Measurements from ENCODE around the gene ST3GAL4.

Gene ST3GAL4

DNA sequence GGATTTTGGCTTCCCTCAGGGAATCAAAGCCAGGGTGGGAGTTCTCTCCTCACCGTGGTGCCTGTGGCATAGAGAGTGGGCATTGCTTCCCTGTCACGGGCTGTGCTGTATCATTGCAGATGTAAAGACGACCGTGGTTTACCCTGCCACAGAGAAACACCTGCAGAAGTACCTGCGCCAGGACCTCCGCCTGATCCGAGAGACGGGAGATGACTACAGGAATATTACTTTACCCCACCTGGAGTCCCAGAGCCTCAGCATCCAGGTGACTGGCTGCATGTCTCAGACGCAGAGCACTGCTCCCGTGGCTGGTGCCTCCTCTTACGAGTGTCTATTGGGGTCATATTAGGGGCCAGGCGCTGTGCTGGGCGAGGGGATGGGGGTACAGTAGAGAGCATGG, 24.2 kb upstream of the ST3GAL4 start:
- no peak for DNase-seq (ENCODE audit: low spot score)

GRCh38 chr11:126332221-126332711, 23.2 kb upstream of the ST3GAL4 start:
- DNase-seq (ENCODE audit: low spot score) = peak; percentile 37

- DNase-seq (ENCODE audit: low spot score) = no peak
Observed at GRCh38 chr11:126333142-126333541, 22.3 kb upstream of the ST3GAL4 start.

DNA sequence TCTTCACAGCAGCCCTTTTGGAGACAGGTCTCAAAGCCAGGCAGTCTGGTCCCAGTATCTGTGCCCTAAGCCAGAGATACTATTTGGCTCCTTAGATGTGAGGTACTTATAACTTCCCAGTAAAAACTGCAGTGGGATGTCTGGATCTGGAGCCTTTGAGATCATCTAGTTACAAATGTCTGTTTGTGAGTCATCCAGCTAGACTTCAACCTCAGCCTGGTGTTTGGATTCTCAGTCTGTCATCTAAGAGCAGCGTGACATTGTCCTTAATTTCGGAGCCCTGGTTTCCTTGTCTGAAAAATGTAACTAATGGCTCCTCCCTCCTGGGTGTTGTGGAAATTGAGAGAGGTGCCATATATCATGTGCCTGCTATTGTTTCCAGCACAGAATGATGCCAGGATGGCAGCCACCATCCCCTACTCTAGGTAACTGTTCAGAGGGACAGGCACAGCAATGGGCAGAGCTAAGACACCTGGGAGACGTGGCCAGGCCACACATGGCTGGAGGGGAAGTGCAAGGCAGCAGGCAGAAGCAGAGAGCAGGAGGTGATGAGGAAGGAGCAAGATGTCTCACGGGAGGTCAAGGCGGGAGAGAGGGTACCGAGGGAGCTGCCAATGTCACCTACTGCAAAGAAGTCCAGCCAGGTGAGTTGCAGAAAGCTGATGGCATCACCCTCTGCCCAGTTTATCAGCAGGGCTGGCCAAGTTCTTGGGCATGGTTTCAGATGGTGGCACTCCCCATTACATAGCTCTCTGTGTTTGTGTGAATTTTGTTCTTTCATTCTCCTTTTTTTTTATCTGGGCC, 20.6 kb upstream of the ST3GAL4 start:
- no peak for DNase-seq (ENCODE audit: low spot score)

- no peak for DNase-seq (ENCODE audit: low spot score)
Observed at GRCh38 chr11:126335463-126335760, 20.1 kb upstream of the ST3GAL4 start.

- DNase-seq (ENCODE audit: low spot score) = no peak
Observed at GRCh38 chr11:126336138-126336541, 19.3 kb upstream of the ST3GAL4 start.

DNA sequence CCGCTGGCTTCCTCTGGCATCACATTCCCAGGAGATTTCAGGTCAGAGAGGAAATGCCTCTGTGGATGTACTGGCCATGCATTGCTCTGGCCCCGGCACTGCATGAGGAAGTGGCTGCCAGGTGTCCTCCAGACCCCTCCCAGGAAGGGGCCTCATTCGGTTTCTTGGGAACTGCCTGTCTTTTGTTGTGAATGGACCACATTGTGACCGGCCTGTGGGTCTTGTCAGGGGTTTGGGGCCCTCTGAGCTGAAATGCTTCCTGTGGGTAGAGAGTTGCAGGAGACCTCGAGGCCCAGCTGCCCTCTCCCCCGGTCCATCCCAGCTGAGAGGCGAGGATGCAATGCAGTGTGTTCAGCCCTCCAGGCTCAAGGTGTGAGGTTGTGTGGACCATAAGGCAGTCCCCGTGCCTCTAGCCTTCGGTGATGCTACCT, 18.8 kb upstream of the ST3GAL4 start:
- no peak for DNase-seq (ENCODE audit: low spot score)

DNA sequence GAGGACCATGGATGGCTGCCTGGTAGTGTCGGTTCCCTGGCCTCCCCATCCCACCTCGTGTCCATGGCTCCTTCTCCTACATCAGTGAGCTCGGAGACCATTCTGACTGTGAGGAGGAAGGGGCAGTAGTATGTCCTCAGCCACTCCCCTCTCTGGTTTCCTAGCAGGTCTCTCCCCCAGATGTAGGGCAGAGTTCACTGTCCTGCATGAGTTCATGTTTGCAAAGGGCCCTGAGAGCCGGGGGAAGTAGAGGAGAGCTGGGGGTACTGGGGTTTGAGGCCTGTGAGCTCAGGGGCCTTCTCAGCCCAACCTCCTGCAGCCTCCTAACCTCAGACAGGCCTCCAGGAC, 18.4 kb upstream of the ST3GAL4 start:
- no peak for DNase-seq (ENCODE audit: low spot score)

DNA sequence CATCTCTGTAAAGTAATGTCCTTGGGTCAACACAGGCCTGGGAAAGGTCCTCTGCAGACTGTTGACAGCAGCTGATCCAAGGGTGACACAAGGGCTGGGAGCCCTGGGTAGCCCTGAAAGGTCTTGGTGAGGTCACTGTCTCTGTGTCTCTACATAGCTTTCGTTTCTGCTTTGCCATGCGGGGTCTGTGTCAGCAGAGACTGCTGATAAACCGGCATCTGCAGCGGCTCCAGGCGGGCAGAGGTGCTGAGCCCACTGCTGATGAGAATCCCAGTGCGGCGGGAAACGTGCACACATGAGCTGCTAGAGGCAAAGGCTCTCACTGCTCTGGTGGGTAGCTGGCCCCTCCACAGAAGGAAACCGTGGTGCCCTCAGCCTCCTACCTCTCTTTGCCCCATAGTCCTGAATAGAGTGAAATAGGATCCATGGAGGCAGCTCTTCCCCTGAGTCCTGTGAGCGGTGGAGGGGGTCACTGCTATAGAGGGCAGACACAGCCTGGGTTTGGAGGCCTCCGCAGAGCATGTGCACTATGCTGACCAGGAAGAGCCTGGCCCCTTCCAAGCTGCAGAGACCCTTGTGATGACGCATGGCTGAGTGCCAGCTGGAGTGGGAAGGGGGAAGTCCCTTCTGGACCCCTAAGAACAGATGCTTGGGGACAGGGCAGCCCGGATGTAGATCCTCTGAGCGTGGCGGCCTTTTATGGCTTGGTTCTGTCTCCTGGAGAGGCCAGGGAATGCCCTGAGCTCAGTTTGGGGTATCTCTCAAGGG, 17.8 kb upstream of the ST3GAL4 start:
- DNase-seq (ENCODE audit: low spot score) = no peak

DNA sequence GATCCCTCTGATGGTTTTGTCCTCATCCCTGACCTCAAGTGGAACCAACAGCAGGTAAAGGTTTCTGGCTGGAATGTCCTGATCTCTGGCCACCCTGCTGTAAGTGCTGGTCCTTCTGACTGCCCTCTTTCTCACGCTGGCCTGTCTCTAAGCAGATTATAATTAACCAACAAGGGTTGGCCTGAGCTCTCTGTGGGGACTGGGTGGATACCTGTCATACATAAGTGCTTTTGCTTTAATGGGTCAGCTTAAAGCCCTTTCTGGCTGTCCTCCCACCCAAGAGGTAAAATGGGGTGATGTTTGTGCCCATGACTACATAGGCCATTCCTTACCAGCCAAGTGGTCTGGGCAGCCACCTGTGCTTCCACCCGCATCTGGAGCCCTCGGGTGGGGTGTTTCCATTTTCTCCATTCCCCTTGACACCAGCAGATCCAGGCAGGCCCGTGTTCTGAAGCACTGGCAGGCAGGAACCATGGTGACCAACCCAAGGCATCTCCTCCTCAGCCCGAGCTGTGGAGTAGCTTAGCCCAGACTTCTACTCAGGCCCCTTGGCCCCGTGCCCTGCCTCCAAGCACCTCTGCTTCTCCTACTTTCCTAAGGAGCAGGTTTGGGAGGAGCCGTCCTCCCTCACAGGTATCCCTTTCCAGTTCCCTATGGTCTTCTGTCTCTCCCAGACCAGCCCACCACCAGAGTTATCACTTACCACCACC, 17.0 kb upstream of the ST3GAL4 start:
- no peak for DNase-seq (ENCODE audit: low spot score)

GRCh38 chr11:126339073-126339862, 16.2 kb upstream of the ST3GAL4 start:
- DNase-seq (ENCODE audit: low spot score) = no peak

DNA sequence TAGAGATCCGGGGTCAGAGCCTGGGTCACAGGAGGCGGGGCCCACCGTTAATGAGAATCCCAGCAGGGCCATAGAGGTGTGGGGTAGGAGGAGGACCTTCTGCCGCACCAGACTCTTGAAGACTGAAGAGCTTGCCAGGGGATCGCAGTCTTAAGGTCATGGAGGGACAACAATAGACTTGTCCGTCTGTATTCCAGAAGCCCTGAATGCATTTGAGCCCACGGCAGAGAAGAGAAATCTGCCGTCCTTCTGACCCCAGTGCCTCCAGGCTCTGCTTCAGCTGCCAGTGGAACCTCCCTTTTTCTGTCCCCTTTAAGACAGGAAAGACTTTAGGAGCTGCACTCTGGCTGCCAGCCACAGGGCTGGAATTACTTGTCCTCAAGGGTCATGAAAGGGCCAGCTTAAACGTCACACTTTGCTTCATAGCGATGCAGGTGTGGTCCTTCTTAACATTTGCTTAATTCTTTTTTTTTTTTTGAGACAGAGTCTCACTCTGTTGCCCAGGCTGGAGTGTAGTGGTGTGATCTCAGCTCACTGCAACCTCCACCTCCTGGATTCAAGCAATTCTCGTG, 15.5 kb upstream of the ST3GAL4 start:
- DNase-seq (ENCODE audit: low spot score) = no peak

DNA sequence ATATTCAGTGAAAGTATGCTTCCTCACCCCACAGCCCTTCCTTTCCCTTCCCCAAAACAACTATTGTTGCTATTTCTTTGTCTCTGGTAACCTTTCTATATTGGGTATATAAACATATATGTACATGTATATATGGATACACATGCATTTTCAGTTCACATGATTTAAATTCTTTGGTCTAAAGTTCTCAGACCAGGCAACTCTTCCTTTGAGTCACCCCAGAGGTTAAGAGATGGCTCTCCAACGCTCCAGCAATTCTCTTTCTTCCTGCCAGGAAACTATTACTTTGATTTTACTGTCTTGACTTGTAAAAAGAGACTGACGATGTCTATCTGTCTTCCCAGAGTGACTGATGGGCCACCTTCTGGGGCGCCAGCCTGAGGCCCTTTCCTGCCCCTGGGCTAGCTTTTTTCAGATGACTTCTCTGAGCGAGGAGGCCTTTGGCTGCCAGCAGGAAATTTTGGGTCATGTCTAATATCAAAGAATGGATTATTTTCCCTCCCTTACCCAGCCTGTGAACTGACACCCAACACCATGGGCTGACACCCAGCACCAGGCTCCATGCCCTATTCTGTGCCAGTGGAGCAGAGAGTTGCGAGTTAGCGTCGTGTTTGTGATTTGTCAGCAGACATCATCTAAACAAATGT, 14.4 kb upstream of the ST3GAL4 start:
- DNase-seq (ENCODE audit: low spot score) = no peak

- no peak for DNase-seq (ENCODE audit: low spot score)
Observed at GRCh38 chr11:126341760-126342161, 13.7 kb upstream of the ST3GAL4 start.

DNA sequence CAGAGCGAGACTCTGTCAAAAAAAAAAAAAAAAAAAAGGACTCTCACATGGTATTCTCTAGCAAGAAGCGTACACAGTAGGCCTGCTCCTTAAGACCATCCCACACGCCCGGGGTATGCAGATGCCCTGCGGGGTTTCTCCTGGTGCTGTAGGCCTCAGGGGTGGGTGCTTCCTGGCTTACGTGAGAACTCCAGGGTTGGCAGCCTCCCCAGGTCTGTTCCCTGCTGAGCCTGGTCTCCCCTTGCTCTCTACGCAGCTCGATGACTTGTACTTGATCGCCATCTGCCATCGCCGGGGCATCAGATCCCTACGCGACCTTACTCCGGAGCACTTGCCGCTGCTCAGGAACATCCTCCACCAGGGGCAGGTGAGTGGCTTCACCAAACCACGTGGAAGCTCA, 12.4 kb upstream of the ST3GAL4 start:
- DNase-seq (ENCODE audit: low spot score) = no peak

GRCh38 chr11:126344141-126345080, 11.1 kb upstream of the ST3GAL4 start:
- DNase-seq (ENCODE audit: low spot score) = peak; percentile 71

- no peak for DNase-seq (ENCODE audit: low spot score)
Observed at GRCh38 chr11:126345283-126345682, 10.2 kb upstream of the ST3GAL4 start.

GRCh38 chr11:126345759-126346585, 9.5 kb upstream of the ST3GAL4 start:
- peak; percentile 87 for DNase-seq (ENCODE audit: low spot score)

DNA sequence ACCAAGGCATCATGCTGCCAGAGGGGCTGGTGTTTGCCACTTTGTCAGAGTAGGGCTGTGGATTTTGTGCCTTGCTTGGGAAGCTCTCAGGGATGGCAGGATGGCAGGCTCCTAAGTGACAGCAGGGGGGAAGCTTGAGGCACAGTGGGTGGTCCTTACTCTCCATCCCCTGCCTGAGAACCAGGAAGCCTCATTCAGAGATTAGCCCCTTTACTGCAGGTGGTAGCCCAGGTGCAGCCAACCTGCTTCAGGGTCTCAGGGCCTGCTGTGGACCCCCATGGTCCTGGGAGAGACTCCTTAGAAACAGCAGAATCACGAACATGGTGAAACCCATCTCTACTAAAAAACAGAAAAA, 8.9 kb upstream of the ST3GAL4 start:
- DNase-seq (ENCODE audit: low spot score) = no peak

Data from hematopoietic multipotent progenitor cell treated with erythropoietin and hydrocortisone succinate and interleukin-3 and kit ligand, for 15 days (in vitro differentiated cells).